Central memory CD4-positive, alpha-beta T cell (primary cell): ENCODE data around the gene ADAMTS12.
A peak's percentile ranks its signal among the peaks of the same experiment; 100 is the strongest.

Experiments used
- DNase-seq: peaks from one replicate; pipeline ENCODE4 v3.0.0; 2022

ADAMTS12 gene

GRCh38 chr5:33901156-33901555 is 9.4 kb upstream of the ADAMTS12 start:
- DNase-seq, result no peak

- no peak for DNase-seq
Observed at GRCh38 chr5:33894566-33894965, 2.8 kb upstream of the ADAMTS12 start.

- no peak for DNase-seq
Observed at GRCh38 chr5:33892620-33893137, 889 bp upstream of the ADAMTS12 start.

- DNase-seq, result no peak
Observed at GRCh38 chr5:33891446-33891787, 373 bp downstream of the ADAMTS12 start.

GRCh38 chr5:33890131-33891032 is 1.4 kb downstream of the ADAMTS12 start:
- DNase-seq, result no peak

- no peak for DNase-seq
Observed at GRCh38 chr5:33888587-33888986, 3.2 kb downstream of the ADAMTS12 start.

- no peak for DNase-seq
Observed at GRCh38 chr5:33887268-33887667, 4.5 kb downstream of the ADAMTS12 start.

- no peak for DNase-seq
Observed at GRCh38 chr5:33886283-33886682, 5.5 kb downstream of the ADAMTS12 start.

- DNase-seq, result no peak
Observed at GRCh38 chr5:33885679-33886078, 6.1 kb downstream of the ADAMTS12 start.

GRCh38 chr5:33883482-33883881 is 8.3 kb downstream of the ADAMTS12 start:
- no peak for DNase-seq

- DNase-seq, result no peak
Observed at GRCh38 chr5:33880319-33880718, 11.5 kb downstream of the ADAMTS12 start.

GRCh38 chr5:33877449-33877848 is 14.3 kb downstream of the ADAMTS12 start:
- DNase-seq, result no peak

- no peak for DNase-seq
Observed at GRCh38 chr5:33867241-33867640, 24.5 kb downstream of the ADAMTS12 start.

- DNase-seq, result peak; percentile 57
Observed at GRCh38 chr5:33859177-33859576, 32.6 kb downstream of the ADAMTS12 start.

- DNase-seq, result no peak
Observed at GRCh38 chr5:33857037-33857436, 34.8 kb downstream of the ADAMTS12 start.

- no peak for DNase-seq
Observed at GRCh38 chr5:33855396-33855795, 36.4 kb downstream of the ADAMTS12 start.

GRCh38 chr5:33854733-33855151 is 37.0 kb downstream of the ADAMTS12 start:
- DNase-seq, result no peak

GRCh38 chr5:33852837-33853236 is 39.0 kb downstream of the ADAMTS12 start:
- no peak for DNase-seq

- DNase-seq, result no peak
Observed at GRCh38 chr5:33852319-33852718, 39.5 kb downstream of the ADAMTS12 start.

GRCh38 chr5:33850100-33850594 is 41.6 kb downstream of the ADAMTS12 start:
- DNase-seq, result peak; percentile 44

GRCh38 chr5:33848554-33848953 is 43.2 kb downstream of the ADAMTS12 start:
- DNase-seq, result no peak

- DNase-seq, result no peak
Observed at GRCh38 chr5:33846851-33847250, 44.9 kb downstream of the ADAMTS12 start.

GRCh38 chr5:33843579-33843978 is 48.2 kb downstream of the ADAMTS12 start:
- DNase-seq, result no peak

- no peak for DNase-seq
Observed at GRCh38 chr5:33842456-33842855, 49.3 kb downstream of the ADAMTS12 start.
